Adrenal gland (tissue), 12 donors: ENCODE data around the gene SLC19A1. TPM values are rescaled to one million over a fixed set of nuclear protein-coding genes. Genes with fewer than 3 reads are reported as not detected.
"Not testable (repeated sequence)": the region's sequence is repeated elsewhere in the genome, so short reads cannot be mapped to it uniquely, and the experiment has no call there.

Experiments used
- DNase-seq, 7 donors: peaks; one replicate each; pipeline ENCODE4 v3.0.0-alpha.2; 2019 to 2020
- H3K27ac ChIP-seq, 5 donors: fragments of 200-600 bp; sonication (generic) in 4 of 5; 1 replicate in 3 of 5; 2 replicates in 2 of 5; pipeline versions ENCODE4 v1.5.1 to v1.8.0; 2016 to 2020; ENCODE audit warnings: mild to moderate bottlenecking in 1 of 5
- H3K27me3 ChIP-seq: fragments of 200-600 bp; 2 replicates; pipeline ENCODE4 v1.8.0; 2021
- H3K36me3 ChIP-seq, 2 donors: fragments of 200-600 bp; replicated peaks in 1 of 2; 1 replicate in 1 of 2; 2 replicates in 1 of 2; pipeline versions ENCODE4 v1.5.1 to v1.8.0; 2018 to 2022
- H3K4me1 ChIP-seq, 2 donors: fragments of 200-600 bp; replicated peaks in 1 of 2; 1 replicate in 1 of 2; 2 replicates in 1 of 2; pipeline versions ENCODE4 v1.5.1 to v1.8.0; 2018 to 2021
- H3K4me3 ChIP-seq, 4 donors: fragments of 200-600 bp; sonication (generic) in 3 of 4; one replicate each; pipeline ENCODE4 v1.5.1; 2016 to 2018
- H3K9me3 ChIP-seq, 3 donors: fragments of 200-600 bp; sonication (generic) in 1 of 3; replicated peaks in 1 of 3; 1 replicate in 2 of 3; 2 replicates in 1 of 3; pipeline versions ENCODE4 v1.5.1 to v1.8.0; 2016 to 2021
- CTCF ChIP-seq, 6 experiments: fragments of 450-650 bp in 4 of 6; fragments of 200-600 bp in 2 of 6; sonication (generic) in 1 of 6; IDR thresholded peaks; 1 replicate in 5 of 6; 2 replicates in 1 of 6; pipeline versions ENCODE4 v1.5.1 to v1.8.0; 2016 to 2021; ENCODE audit warnings: antibody characterized with exemption in 6 of 6, mild to moderate bottlenecking in 2 of 6, moderate library complexity in 1 of 6
- POLR2A ChIP-seq, 2 donors: fragments of 450-650 bp; IDR thresholded peaks; one replicate each; pipeline ENCODE4 v1.6.1; 2017; ENCODE audit warnings: antibody characterized with exemption in 2 of 2, mild to moderate bottlenecking in 2 of 2, moderate library complexity in 1 of 2
- WGBS, 4 donors: extraction: QIAGEN DNeasy Blood & Tissue Kit in 2 of 4; methylation state at CpG; one replicate each; pipeline versions ENCODE4 v1.1.5 to v1.1.7; 2013 to 2017; 5-methylcytosine and 5-hydroxymethylcytosine counted together
- intact Hi-C, 2 donors: fragments of 100-400 bp; cut with DNase I; formaldehyde crosslinking; loops; one replicate each; pipeline versions ENCODE4 v1.14.1 to v1.15.0; 2022 to 2023
- polyA plus RNA-seq, 3 donors: library from polyadenylated mRNA; stranded (reverse); fragments of 200-250 nt in 2 of 3; fragments of 350-450 nt in 1 of 3; fragmentation: Illumina TruSeq in 1 of 3; extraction: RNeasy Lipid Tissue Mini Kit (QIAGEN cat#74804) in 1 of 3; gene quantifications; one replicate each; pipeline ENCODE4 v1.2.3, GENCODE V29; 2013 to 2014
- total RNA-seq, 9 donors: library from RNA; depleted of rRNA in 4 of 9; stranded (reverse); fragments of >200 nt in 4 of 9; fragments of 120-200 nt in 1 of 9; fragmentation: NEBNext Ultra II Directional in 1 of 9; extraction: Animal tissue kit (Norgen Biotek cat#: 25700) in 1 of 9; gene quantifications; one replicate each; pipeline versions ENCODE4 v1.1.0 to v1.2.4, GENCODE V29; 2013 to 2023
- donor health status: healthy with polysubstance abuse.
- donor health status: Bipolar disorder and iron deficiency.
- donor health status: DM: yes; HTN: yes; CAD: no.
- donor health status: DM: no; HTN: no; CAD: no.
- donor health status: DM: no; HTN: no; CAD: no.
- donor health status: DM: yes; HTN: yes; CAD: no.

The SLC19A1 gene
- total and polyA plus RNA-seq, 12 donors = 1.7 to 21.2 (median 15.3) TPM

GRCh38 chr21:45533846-45534635 is 8.2 kb downstream of the SLC19A1 start:
- TF ChIP-seq POLR2A (IDR thresholded peaks at IDR 0.05) (no peak), CTCF (IDR thresholded peaks at IDR 0.05) (no peak)
- H3K9me3 ChIP-seq = no peaks in the 10 kb centered on the region
- peaks cover 19 to 22% of the 10 kb centered on the region in 2 donors for H3K4me1 ChIP-seq
- H3K4me3 ChIP-seq = peak overlapping the region in 1 of 4 donors; percentile 23
- H3K27me3 ChIP-seq = no peaks in the 10 kb centered on the region
- peak overlapping the region in 4 of 5 donors; percentile 12 to 79 (median 46) for H3K27ac ChIP-seq
- no peaks in the 10 kb centered on the region for H3K36me3 ChIP-seq
- intact Hi-C loops = no loop called here
- peak; percentile 39 to 84 (median 70) for DNase-seq
- 44 to 58% methylated on average over 20 of the region's 20 CpGs; no CpG with 5 or more reads in 2 of the 4 donors for WGBS, 4 donors

- no peaks in the 10 kb centered on the region for H3K27me3 ChIP-seq
- 60 to 67% (median 65%) methylated on average over 1 to 12 of the region's 12 CpGs; no CpG with 5 or more reads in 1 of the 4 donors for WGBS, 4 donors
- no peak overlapping the region for H3K4me3 ChIP-seq
- H3K4me1 ChIP-seq = peaks cover 19 to 22% of the 10 kb centered on the region in 2 donors
- intact Hi-C loops = no loop called here
- no peaks in the 10 kb centered on the region for H3K9me3 ChIP-seq
- H3K27ac ChIP-seq = peak overlapping the region in 2 of 5 donors; percentile 12 to 79
- no peaks in the 10 kb centered on the region for H3K36me3 ChIP-seq
- TF ChIP-seq CTCF (IDR thresholded peaks at IDR 0.05) (no peak), POLR2A (IDR thresholded peaks at IDR 0.05) (no peak)
- DNase-seq = peak; percentile 17 to 55 (median 43)
These were observed 8.8 kb downstream of the SLC19A1 start for GRCh38 chr21:45533361-45533845.

GRCh38 chr21:45532826-45533360 is 9.3 kb downstream of the SLC19A1 start:
- no peak for TF ChIP-seq POLR2A (IDR thresholded peaks at IDR 0.05)
- no peak for TF ChIP-seq CTCF (IDR thresholded peaks at IDR 0.05)
- DNase-seq = peak in 5 of 7 donors; percentile 9 to 24 (median 14)
- Histone ChIP-seq H3K27me3 (no peaks in the 10 kb centered on the region), H3K4me3 (no peak overlapping the region), H3K9me3 (no peaks in the 10 kb centered on the region), H3K36me3 (no peaks in the 10 kb centered on the region), H3K27ac (peak overlapping the region in 1 of 5 donors; percentile 79), H3K4me1 (peaks cover 19 to 22% of the 10 kb centered on the region in 2 donors)
- intact Hi-C loops = no loop called here
- 53 to 68% (median 60%) methylated on average over 5 to 7 of the region's 7 CpGs for WGBS, 4 donors

- peaks cover 19 to 22% of the 10 kb centered on the region in 2 donors for H3K4me1 ChIP-seq
- peak in 4 of 7 donors; percentile 3 to 18 (median 12) for DNase-seq
- no peak for TF ChIP-seq POLR2A (IDR thresholded peaks at IDR 0.05)
- TF ChIP-seq CTCF (IDR thresholded peaks at IDR 0.05) = no peak
- H3K27ac ChIP-seq = no peak overlapping the region
- no peaks in the 10 kb centered on the region for H3K9me3 ChIP-seq
- intact Hi-C loops = no loop called here
- no peaks in the 10 kb centered on the region for H3K27me3 ChIP-seq
- no peak overlapping the region for H3K4me3 ChIP-seq
- 95 to 98% (median 98%) methylated on average over 49 to 76 of the region's 76 CpGs for WGBS, 4 donors
- no peaks in the 10 kb centered on the region for H3K36me3 ChIP-seq
These were observed 10.6 kb downstream of the SLC19A1 start for GRCh38 chr21:45531393-45532215.

GRCh38 chr21:45531114-45531392 is 11.2 kb downstream of the SLC19A1 start:
- peaks cover 19 to 22% of the 10 kb centered on the region in 2 donors for H3K4me1 ChIP-seq
- WGBS, 4 donors = 92 to 97% (median 97%) methylated on average over 10 to 17 of the region's 17 CpGs
- H3K4me3 ChIP-seq, H3K9me3 ChIP-seq, H3K36me3 ChIP-seq, H3K27ac ChIP-seq, H3K27me3 ChIP-seq, intact Hi-C loops: not testable (repeated sequence)
- peak in 1 of 7 donors; percentile 2 for DNase-seq
